Endodermal cell (in vitro differentiated cells): ENCODE data around the gene OMD. TPM values are rescaled to one million over a fixed set of nuclear protein-coding genes. Genes with fewer than 3 reads are reported as not detected.

Experiments used
- DNase-seq: peaks from one replicate; pipeline ENCODE4 v3.0.0-alpha.2; 2017
- H3K27ac ChIP-seq: 2 replicates; pipeline ENCODE4 v1.5.1; 2013; ENCODE audit warnings: mild to moderate bottlenecking, low read depth, low read length, moderate library complexity
- H3K27me3 ChIP-seq: 2 replicates; pipeline ENCODE4 v1.6.1; 2013; ENCODE audit warnings: mild to moderate bottlenecking, low read length, moderate library complexity; ENCODE audit not compliant: insufficient read depth, control insufficient read depth, poor library complexity, severe bottlenecking
- H3K36me3 ChIP-seq: 2 replicates; pipeline ENCODE4 v1.7.0; 2013; ENCODE audit warnings: mild to moderate bottlenecking, low read length, moderate library complexity; ENCODE audit not compliant: control insufficient read depth, insufficient read depth
- H3K4me1 ChIP-seq: one replicate; pipeline ENCODE4 v1.7.0; 2013; ENCODE audit warnings: low read length; ENCODE audit not compliant: control insufficient read depth, insufficient read depth
- H3K4me3 ChIP-seq: 2 replicates; pipeline ENCODE4 v1.5.1; 2013; ENCODE audit warnings: mild to moderate bottlenecking, low read length, moderate library complexity
- H3K9ac ChIP-seq: 2 replicates; pipeline ENCODE4 v1.6.1; 2013; ENCODE audit warnings: mild to moderate bottlenecking, low read length, moderate library complexity; ENCODE audit not compliant: poor library complexity, severe bottlenecking; ENCODE audit errors: extremely low read depth
- H3K9me3 ChIP-seq: 2 replicates; pipeline ENCODE4 v1.6.1; 2013; ENCODE audit warnings: mild to moderate bottlenecking, low read length, moderate library complexity; ENCODE audit not compliant: control insufficient read depth
- H3K27ac Mint-ChIP-seq: 2 replicates; pipeline ENCODE4 v1.8.0; 2020; ENCODE audit warnings: mixed read lengths
- H3K27me3 Mint-ChIP-seq: 2 replicates; pipeline ENCODE4 v1.8.0; 2021; ENCODE audit warnings: mild to moderate bottlenecking, mixed read lengths; ENCODE audit not compliant: insufficient read depth
- H3K36me3 Mint-ChIP-seq: 2 replicates; pipeline ENCODE4 v1.8.0; 2020; ENCODE audit warnings: low read depth, mixed read lengths
- H3K4me1 Mint-ChIP-seq: 2 replicates; pipeline ENCODE4 v1.8.0; 2020; ENCODE audit warnings: mixed read lengths
- H3K4me3 Mint-ChIP-seq: 2 replicates; pipeline ENCODE4 v1.8.0; 2020; ENCODE audit warnings: mild to moderate bottlenecking, moderate library complexity, mixed read lengths
- H3K9me3 Mint-ChIP-seq: 2 replicates; pipeline ENCODE4 v1.8.0; 2020; ENCODE audit warnings: mild to moderate bottlenecking, mixed read lengths
- WGBS, 2 experiments: methylation state at CpG; one replicate each; pipeline versions ENCODE4 v1.1.5 to v1.1.7; 2013; ENCODE audit warnings: missing lambda C conversion rate in 2 of 2, mixed read lengths in 1 of 2; ENCODE audit not compliant: insufficient coverage in 1 of 2, insufficient read length in 1 of 2; 5-methylcytosine and 5-hydroxymethylcytosine counted together
- total RNA-seq, 2 donors: library from RNA; stranded (reverse); fragmentation: NEBNext Ultra II Directional in 1 of 2; extraction: Animal tissue kit (Norgen Biotek cat#: 25700) in 1 of 2; gene quantifications; 2 replicates in 1 of 2; 3 replicates in 1 of 2; pipeline ENCODE4 v1.2.1, GENCODE V29; 2021
- TF ChIP-seq, protein P1 (sequence below): fragments of 200-600 bp; sonication (generic); conservative IDR thresholded peaks from 2 replicates; pipeline ENCODE4 v1.5.0; 2021; ENCODE audit warnings: antibody characterized with exemption, mild to moderate bottlenecking

Gene OMD
- total RNA-seq, 2 donors from 2014 or later: not detected

DNA sequence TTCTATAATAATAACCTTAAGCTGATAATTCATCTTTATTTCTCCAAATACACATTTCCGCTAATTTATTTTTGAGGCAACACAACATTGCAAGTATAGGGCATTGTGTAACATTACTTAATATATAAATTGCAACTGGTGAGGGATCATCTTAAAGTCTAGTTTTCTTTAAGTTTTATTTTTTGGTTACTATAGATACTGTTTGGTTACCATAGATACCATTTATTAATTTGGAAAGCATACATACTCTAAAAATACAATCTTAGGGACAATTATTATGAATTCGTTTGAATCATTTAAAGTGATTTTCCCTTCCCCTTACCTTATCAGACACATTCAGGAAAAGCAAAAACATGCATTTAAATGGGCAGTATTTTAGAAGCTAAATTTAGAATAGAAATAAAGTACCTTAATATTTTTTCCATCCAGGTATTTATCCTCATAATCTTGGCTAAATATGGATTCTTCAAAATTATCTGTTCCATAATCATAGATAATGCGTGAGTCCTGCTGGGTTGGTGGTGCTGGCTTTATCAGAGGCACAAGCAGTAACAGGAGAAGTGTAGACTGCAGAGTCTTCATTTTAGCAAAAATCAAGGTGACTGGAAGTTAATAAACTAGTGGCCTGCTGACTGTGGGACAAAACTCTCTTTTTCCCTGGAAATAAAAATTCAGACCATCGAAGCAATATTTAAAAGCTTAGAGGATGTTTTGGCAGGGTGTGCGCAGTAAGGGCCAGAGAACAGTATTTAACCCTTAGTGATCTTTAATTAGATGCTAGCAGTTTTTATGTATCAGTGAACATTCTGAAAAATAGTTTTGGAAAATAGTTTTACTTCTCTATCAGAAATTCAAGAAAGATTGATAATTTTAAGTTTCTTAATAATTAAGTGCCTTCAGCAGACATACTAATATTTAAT is 21.2 kb downstream of the OMD start:
- whole genome bisulfite sequencing, 2 experiments: 97% methylated on average over 4 of the region's 5 CpGs; no CpG with 5 or more reads in 1 of the 2 experiments

GRCh38 chr9:92402360-92402759 is 21.9 kb downstream of the OMD start:
- H3K9me3 Mint-ChIP-seq: peaks cover 5% of the 10 kb centered on the region
- Histone ChIP-seq H3K27me3 (no peaks in the 10 kb centered on the region), H3K4me3 (no peak overlapping the region), H3K4me1 (no peaks in the 10 kb centered on the region), H3K9ac (no peak overlapping the region), H3K27ac (no peak overlapping the region), H3K9me3 (peaks cover 6% of the 10 kb centered on the region), H3K36me3 (no peaks in the 10 kb centered on the region)
- TF ChIP-seq, protein P1, sequence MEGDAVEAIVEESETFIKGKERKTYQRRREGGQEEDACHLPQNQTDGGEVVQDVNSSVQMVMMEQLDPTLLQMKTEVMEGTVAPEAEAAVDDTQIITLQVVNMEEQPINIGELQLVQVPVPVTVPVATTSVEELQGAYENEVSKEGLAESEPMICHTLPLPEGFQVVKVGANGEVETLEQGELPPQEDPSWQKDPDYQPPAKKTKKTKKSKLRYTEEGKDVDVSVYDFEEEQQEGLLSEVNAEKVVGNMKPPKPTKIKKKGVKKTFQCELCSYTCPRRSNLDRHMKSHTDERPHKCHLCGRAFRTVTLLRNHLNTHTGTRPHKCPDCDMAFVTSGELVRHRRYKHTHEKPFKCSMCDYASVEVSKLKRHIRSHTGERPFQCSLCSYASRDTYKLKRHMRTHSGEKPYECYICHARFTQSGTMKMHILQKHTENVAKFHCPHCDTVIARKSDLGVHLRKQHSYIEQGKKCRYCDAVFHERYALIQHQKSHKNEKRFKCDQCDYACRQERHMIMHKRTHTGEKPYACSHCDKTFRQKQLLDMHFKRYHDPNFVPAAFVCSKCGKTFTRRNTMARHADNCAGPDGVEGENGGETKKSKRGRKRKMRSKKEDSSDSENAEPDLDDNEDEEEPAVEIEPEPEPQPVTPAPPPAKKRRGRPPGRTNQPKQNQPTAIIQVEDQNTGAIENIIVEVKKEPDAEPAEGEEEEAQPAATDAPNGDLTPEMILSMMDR: no peak
- H3K36me3 Mint-ChIP-seq: no peaks in the 10 kb centered on the region
- H3K27ac Mint-ChIP-seq: no peak overlapping the region
- WGBS, 2 experiments: 86 to 91% methylated on average over 1 of the region's 1 CpG
- no peak for DNase-seq
- H3K4me3 Mint-ChIP-seq: no peak overlapping the region
- no peaks in the 10 kb centered on the region for H3K4me1 Mint-ChIP-seq
- no peaks in the 10 kb centered on the region for H3K27me3 Mint-ChIP-seq

More for the DNA sequence above, 21.2 kb downstream of the OMD start:
- Histone ChIP-seq H3K36me3 (no peaks in the 10 kb centered on the region), H3K9me3 (no peaks in the 10 kb centered on the region), H3K27me3 (no peaks in the 10 kb centered on the region), H3K4me3 (no peak overlapping the region), H3K9ac (no peak overlapping the region), H3K27ac (no peak overlapping the region), H3K4me1 (no peaks in the 10 kb centered on the region)
- Mint-ChIP-seq H3K4me1 (no peaks in the 10 kb centered on the region), H3K27ac (no peak overlapping the region), H3K4me3 (no peak overlapping the region), H3K27me3 (no peaks in the 10 kb centered on the region), H3K9me3 (no peaks in the 10 kb centered on the region), H3K36me3 (no peaks in the 10 kb centered on the region)
- DNase-seq: no peak
- TF ChIP-seq, protein P1: no peak

DNA sequence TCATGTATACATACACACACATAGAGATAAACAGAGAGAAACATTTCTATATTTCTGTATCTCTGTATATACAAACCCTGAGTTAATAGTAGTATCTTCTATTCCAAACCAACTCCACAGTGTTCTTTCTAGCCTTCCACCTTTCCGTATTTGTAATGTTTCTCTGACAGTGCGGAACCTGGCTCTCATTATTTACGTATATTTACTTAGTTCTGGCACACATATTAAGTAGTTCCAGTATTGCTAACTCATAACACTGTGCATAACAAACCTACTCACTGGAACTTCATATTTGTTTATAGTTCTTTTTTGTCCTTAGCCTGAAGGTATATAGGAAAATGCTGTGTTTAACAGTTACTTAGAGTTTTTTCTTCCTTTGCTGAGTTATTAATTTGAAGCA is 26.4 kb downstream of the OMD start:
- no peaks in the 10 kb centered on the region for H3K4me1 Mint-ChIP-seq
- Histone ChIP-seq H3K27ac (no peak overlapping the region), H3K4me3 (no peak overlapping the region), H3K9ac (no peak overlapping the region), H3K27me3 (no peaks in the 10 kb centered on the region), H3K9me3 (peaks cover 6% of the 10 kb centered on the region), H3K4me1 (no peaks in the 10 kb centered on the region), H3K36me3 (no peaks in the 10 kb centered on the region)
- H3K4me3 Mint-ChIP-seq: no peak overlapping the region
- H3K9me3 Mint-ChIP-seq: peaks cover 8% of the 10 kb centered on the region
- no peaks in the 10 kb centered on the region for H3K36me3 Mint-ChIP-seq
- TF ChIP-seq, protein P1: no peak
- no peak overlapping the region for H3K27ac Mint-ChIP-seq
- no peak for DNase-seq
- 97 to 100% methylated on average over 2 to 3 of the region's 3 CpGs for WGBS, 2 experiments
- H3K27me3 Mint-ChIP-seq: no peaks in the 10 kb centered on the region
